T-helper 22 cell (primary cell): Measurements from ENCODE around the gene SLC25A24.
"Not testable (repeated sequence)": the region's sequence is repeated elsewhere in the genome, so short reads cannot be mapped to it uniquely, and the experiment has no call there.

Experiments used
- DNase-seq: peaks from one replicate; pipeline ENCODE4 v3.0.0-alpha.2; 2020; ENCODE audit warnings: low read depth

SLC25A24 gene

DNA sequence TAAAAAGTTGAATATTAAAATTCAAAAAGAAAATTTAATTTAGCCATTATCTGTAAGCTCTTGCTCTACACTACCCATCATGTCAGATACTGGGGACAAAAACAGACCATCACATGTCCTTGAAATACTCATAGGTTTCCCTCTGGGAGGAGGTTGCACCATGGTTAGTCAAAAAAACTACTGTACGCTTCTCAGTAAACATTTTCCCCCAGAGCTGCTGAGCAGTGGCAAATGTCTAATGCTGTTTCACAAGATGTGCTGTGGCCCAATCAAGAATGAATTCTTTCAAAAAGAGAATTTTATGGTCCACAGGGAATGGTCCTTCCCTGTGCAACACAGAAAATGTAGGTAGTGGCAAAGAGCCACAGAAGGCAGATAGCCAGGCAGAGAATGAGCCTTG is 6.1 kb downstream of the SLC25A24 start:
- no peak for DNase-seq

DNA sequence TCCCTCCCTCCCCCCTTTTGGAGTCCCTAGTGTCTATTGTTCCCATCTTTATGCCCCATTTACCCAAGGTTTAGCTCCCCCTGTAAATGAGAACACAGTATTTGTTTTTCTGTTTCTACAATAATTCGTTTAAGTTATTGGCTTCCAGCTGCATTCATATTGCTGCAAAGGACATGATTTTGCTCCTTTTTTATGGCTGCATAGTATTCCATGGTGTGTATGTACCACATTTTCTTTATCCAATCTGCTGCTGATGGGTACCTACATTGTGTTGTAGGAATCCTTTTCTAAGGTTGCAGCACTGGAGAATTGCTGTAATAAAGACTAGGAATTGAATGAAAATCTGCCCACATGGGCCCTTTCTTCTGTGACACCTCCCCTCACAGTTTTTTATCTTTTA is 6.8 kb downstream of the SLC25A24 start:
- DNase-seq = no peak

DNA sequence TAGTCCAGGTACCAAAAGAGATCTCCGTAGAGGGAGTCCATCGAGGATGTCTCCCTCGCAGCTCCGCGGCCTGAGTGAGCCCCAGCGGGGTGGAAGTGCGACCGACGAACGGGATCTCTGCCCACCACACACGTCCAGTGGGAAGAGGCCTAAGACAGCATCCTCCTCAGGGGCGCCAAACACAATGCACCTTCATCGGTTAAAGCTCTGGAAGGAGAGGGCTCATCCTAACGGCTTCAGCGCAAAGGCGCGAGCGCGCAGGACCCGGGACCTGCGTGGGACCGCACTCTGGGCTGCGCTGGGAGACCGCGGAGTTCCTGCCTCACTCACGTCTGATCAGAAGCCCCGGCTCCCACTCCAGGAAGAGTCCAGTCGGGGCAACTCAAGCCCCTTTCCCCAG is 7.6 kb downstream of the SLC25A24 start:
- no peak for DNase-seq

DNA sequence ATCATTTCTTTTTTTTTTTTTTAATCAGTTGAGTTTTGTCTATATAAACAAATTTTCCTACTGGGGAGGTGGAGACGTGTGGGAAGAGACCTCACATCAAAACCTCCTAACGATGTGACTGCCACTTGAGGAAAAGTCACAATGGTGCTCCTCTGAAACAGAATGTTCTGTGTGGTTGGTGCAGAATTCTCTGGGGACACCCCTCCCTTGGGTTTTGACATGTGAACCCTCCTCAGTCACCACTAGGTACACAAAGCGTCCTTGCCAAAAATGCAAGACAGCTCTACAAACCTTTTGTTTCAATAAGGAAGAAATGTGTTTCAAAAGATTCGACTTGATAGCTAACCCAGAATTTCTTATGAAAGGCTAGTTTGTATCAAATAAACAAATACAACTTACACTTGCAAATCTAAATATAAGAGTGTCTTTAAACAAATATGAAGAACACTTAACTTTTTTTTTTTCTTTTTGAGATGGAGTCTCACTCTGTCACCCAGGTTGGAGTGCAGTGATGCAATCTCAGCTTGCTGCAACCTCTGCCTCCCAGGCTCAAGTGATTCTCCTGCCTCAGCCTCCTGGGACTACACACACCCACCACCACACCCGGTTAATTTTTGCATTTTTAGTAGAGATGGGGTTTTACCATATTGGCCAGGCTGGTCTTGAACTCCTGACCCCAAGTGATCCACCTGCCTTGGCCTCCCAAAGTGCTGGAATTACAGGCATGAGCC is 9.3 kb downstream of the SLC25A24 start:
- DNase-seq = no peak

DNA sequence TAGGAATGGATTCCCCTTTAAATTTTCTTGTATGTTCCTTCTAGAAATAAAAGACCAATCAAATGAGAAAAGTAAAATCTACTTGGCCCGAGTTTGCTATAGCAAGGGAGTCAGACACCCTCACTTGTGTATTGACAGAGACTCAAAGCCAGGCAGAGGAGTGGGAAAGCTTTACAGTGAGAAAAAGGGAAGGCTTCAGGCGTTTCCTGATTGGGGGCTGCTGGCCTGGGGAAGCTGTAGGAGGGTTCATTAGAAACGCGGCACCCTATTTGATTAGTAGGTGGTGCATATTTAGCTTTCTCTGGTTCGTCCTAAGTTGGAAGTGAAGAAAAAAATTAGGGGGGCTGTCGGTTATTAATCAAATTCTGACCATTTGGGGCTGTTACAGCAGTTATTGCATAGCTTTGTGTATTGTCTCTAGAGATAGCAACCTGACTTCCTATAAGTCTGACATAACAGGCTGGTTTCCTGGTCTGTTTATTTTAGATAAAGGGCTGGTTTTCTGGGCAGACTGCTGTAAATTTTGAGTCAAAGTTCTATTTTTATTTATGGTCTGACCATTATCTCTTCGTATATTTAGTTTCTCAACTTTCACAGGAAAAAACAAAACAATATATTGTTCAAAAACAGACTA is 10.0 kb downstream of the SLC25A24 start:
- no peak for DNase-seq

DNA sequence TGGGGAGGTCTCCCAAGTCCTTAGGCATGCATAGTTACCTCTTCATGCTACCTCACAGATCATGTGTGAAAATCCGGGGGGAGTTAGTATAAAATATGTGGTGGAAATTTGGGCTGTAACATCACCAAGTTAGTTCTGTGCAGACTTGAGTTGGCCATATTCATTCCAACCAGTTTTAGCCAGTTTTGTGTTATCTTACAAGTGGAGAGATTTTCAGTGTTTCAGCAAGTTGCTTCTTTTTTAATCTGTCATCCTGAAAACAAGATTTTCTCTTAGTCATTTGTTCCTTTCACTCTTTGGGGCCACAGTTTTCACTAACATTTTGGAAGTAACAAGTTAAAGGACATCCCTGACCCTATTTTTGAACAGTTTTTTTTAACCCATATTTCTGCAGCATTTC is 11.3 kb downstream of the SLC25A24 start:
- DNase-seq = no peak

DNA sequence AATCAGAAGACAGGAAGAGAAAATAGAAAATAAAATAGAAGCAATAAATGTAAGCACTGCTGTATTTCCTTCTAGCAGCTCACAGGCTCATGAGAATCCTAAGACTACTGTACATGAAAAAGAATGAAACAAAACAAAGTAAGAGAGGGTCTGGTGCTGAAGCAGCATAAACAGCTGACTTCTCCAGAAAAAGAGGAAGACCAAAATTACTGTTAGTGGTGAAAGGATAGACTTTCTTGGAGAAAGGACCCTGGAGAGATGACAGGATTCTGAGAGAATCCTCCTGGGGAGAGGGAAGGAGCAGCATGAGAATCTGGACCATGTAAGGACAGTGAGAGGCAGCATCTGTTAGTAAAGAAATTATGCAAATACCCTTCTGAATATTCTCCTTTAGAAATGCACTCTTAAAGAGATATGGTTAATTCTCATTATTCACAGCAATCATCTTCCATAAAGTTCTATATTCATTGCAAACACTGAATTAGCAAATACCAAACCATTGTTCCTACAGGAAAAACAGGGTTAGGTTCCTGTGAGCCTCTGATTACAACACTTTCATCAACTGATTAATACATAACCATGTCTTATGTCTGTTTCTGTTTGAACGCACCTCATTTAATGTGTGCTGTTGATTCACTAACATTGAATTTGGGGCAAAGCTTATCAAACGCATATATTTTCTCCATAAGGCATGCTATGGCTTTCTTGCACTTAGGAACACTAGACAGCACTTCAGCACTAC is 17.0 kb downstream of the SLC25A24 start:
- no peak for DNase-seq

DNA sequence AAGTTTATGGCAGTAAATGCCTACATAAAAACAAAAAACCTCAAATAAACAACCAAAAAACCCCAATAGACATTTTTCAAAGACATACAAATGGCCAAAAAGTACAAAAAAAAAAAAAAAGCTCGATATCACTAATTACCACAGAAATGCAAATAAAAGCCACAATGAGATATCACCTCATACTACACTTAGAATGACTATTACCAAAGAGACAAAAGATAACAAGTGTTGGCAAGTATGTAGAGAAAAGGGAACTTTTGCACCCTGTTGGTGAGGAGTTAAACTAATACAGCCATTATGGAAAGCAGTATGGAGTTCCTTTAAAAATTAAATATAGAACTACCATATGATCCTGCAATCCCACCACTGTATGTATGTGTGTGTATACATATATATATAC is 21.1 kb downstream of the SLC25A24 start:
- DNase-seq = no peak

DNA sequence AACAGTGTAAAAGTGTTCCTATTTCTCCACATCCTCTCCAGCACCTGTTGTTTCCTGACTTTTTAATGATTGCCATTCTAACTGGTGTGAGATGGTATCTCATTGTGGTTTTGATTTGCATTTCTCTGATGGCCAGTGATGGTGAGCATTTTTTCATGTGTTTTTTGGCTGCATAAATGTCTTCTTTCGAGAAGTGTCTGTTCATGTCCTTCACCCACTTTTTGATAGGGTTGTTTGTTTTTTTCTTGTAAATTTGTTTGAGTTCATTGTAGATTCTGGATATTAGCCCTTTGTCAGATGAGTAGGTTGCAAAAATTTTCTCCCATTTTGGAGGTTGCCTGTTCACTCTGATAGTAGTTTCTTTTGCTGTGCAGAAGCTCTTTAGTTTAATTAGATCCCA is 37.7 kb downstream of the SLC25A24 start:
- not testable (repeated sequence) for DNase-seq

DNA sequence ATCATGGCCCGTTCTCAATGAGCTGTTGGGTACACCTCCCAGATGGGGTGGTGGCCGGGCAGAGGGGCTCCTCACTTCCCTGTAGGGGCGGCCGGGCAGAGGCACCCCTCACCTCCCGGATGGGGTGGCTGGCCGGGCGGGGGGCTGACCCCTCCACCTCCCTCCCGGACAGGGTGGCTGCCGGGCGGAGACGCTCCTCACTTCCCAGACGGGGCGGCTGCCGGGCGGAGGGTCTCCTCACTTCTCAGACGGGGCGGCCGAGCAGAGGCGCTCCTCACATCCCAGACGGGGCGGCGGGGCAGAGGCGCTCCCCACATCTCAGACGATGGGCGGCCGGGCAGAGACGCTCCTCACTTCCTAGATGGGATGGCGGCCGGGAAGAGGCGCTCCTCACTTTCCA is 40.2 kb downstream of the SLC25A24 start:
- DNase-seq = not testable (repeated sequence)

DNA sequence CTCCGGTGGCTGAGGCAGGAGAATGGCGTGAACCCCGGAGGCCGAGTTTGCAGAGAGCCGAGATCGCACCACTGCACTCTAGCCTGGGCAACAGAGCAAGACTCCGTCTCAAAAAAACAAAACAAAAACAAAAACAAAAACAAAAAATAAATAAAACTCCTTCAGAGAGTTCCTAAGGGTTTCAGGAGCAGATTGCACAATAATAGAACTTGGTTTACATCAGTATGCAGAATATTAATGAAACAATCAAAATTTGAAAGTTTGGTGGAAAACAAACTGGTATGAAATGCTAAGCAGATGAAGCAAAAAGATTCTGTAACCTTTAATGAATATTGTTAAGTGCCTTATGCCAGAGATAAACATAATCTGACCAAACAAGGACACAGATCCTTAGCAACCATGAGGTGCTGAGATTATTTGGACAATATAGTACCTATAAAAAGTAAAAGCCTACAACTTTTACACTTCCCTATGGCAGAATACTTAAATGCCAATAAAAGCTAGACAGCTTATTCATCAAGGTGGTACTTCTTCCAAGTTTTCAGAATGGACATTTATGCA is 41.2 kb downstream of the SLC25A24 start:
- no peak for DNase-seq

DNA sequence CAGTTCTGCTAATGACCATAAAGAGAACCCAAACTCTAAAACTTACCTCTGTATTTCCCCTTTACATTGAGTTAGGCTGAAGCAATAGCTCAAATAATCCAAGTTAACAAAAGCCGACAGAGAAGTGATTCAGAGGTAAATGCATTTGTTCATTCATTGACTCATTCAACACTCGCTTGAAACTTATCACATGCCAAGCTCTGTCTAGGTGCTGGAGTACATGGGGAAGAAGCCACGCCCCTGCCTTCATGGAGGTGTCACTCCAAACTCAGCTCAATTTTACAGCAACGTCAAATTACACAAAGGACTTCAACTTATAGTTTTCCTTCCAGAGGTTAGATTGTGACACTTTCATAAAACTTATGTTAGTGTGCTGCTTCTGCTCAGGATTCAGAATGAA is 45.8 kb downstream of the SLC25A24 start:
- DNase-seq = no peak

DNA sequence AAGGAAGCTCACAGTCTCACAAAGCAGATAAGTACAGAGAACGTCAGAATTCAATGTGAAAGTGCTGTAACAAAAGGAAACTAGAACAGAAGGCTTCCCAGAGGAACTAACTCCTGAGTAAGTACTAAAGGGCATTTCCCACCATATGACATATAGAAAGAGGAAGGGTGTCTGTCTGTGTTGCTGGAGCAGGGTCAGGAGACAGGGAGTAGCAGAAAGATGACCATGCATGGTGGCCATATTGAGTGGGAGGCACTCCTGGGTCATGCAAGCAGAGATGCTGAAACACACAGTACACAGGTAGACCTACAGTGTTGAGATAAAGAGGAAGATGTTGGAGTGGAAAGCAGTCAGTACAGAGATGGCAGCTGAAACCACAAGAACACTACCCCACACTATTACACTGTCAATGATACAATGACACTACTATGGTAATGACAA is 47.3 kb downstream of the SLC25A24 start:
- DNase-seq = no peak

DNA sequence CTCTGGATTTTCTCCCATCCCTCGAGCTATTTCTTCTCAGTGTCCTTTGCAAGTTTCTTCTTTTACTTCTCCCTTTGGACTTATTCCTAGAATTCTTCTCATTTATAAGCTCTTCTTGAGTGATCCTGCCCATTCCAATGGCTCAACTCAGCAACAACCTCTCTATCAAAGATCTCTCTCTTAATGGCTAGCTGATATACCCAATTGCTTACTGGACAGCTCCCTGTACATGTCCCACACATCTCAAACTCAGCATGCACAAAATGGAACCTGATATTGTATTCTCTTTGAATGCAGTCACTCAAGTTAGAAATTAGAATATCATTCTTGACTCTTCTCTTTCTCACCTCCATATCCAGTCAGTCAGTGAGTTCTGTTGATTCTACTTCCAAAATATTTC is 48.6 kb downstream of the SLC25A24 start:
- no peak for DNase-seq

DNA sequence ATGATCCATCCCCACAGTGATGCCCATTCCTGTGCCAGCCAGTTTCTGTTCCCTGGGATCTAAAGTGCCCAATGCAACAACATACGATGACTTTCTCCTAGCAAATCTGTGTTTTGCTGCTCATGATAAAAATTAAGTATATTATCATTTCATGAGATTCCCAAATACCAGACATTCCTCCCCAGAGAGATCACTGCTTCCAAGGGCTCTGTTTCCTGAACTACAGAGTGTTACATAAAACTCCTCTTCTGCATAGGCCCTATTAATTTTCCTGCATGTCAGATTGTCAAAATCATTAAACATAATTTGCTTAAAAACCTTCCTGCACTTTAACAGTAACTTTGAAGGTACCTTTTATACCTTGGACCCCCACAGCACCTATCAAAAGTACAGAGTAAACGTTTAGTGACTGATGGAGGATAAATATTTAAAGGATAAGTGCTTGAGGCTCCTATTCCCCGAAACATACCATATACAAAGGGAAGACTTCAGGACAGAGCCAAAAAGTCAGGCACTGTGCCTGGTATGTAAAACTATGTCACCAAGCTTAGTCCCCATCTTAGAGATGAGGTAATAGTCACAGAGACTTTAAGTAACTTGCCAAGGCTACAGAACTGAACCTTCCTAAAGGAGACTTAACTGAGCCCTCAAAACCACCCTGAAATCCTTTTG is 50.2 kb downstream of the SLC25A24 start:
- no peak for DNase-seq

DNA sequence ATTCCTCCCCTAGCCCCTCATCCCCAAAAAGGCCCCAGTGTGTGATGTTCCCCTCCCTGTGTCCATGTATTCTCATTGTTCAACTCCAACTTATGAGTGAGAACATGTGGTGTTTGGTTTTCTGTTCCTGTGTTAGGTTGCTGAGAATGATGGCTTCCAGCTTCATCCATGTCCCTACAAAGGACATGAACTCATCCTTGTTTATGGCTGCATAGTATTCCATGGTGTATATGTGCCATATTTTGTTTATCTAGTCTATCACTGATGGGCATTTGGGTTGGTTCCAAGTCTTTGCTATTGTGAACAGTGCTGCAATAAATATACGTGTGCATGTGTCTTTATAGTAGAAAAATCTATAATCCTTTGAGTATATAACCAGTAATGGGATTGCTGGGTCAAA is 55.6 kb downstream of the SLC25A24 start:
- DNase-seq = not testable (repeated sequence)

DNA sequence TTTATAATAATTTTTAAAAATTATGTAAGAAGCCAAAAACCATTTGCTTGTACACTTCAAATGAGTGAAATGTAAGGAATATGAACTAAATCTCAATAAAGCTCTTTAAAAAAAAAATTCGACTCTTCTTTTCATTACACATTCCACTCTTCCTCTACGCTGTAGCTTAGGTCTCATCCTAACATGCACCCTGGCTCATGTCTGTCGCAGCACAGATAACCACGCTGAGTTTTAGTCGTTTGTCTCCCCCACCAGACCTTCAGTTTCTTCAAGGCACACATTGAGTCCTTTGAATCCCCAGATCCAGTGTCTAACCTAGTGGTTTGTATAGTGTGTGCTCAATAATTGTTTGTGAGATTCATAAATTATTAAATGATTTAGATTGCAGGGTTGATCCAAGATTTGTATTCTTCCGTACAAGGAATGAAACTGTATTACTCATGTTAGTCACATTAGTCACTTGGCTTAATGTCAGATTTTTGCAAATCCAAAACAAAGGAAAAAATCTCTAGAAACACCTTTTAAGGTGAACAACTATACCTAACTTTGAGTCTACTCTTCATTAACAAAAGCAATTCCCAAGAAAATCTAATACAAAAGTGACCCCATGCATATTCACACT is 57.3 kb downstream of the SLC25A24 start:
- no peak for DNase-seq

DNA sequence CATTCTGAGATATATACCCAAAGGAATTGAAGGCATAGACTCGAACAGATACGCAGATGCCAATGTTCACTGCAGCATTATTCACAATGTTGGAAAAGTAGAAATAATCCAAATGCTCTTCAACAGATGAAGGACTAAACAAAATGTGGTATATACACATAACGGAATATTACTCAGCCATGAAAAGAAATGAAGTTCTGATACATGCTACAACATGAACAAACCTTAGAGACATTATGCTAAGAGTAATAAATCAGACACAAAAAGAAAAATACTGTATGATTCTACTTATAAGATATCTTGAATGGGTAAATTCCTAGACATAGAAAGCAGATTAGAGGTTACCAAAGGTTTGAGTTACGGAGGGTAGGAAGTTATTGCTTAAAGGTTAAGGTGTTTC is 57.9 kb downstream of the SLC25A24 start:
- DNase-seq = no peak

DNA sequence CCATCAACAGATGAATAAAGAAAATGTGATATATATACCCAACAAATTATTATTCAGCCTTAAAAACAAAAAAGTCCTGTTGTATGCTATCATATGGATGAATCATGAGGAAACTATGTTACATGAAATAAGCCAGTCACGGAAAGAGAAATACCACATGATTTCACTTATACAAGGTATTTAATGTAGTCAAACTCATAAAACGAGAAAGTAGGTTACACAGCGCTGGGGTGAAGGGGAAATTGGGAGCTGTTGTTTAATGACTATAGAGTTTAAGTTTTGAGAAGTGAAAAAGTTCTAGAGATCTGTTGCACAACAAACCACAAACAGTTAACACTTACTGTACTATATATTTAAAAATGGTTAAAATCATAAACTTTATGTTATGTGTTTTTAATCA is 58.5 kb downstream of the SLC25A24 start:
- no peak for DNase-seq

DNA sequence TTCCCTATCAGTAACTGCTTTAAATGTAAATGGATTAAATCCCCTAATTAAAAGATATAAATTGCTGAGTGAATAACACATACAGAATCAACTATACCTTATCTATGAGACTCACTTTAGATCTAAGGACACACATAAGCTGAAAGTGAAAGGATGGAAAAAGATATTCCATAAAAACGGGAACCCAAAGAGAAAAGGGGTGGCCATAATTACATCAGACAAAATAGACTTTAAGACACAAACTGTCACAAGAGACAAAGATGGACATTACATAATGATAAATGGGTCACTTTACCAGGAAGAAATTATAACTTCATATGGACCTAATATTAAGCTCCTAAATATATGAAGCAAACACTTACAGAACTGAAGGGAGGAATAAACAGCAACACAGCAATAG is 59.2 kb downstream of the SLC25A24 start:
- DNase-seq = no peak

DNA sequence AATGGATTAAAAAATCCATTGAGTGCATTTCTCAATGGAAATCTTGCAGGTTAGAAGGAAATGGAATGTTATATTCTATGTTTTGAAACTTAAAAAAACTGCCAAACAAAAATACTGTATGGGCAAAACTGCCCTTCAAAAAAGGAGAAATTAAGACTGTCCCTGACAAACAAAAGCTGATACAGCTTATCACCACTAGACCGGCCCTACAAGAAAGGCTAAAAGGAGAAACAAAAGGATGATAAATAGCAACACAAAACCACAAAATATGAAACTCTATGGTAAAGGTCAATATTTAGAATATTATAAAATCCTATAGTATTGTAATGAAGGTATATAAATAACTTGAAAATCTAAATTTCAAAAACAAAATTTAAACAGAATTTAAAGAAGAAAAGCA is 60.0 kb downstream of the SLC25A24 start:
- no peak for DNase-seq

DNA sequence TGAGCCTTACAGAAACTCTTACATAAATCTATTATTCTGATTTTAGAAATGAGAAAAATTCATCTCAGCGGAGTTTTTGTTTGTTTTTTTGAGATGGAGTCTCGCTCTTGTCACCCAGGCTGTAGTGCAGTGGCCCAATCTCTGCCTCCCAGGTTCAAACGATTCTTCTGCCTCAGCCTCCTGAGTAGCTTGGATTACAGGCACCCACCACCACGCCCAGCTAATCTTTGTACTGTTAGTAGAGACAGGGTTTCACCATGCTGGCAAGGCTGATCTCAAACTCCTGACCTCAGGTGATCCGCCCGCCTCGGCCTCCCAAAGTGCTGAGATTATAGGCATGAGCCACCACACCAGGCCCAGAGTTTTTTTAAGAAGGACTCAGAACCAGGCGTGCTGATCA is 60.6 kb downstream of the SLC25A24 start:
- DNase-seq = not testable (repeated sequence)
